ENCODE data around the gene KCNJ6. TPM values are rescaled to one million over a fixed set of nuclear protein-coding genes. Genes with fewer than 3 reads are reported as not detected.

Gene KCNJ6
- total RNA-seq, 2 donors from 2014 or later = 0.33 TPM; not detected in 1

- DNase-seq = no peak
- Mint-ChIP-seq H3K27ac (no peak overlapping the region), H3K9me3 (no peaks in the 10 kb centered on the region), H3K36me3 (ENCODE audit: low read depth) (no peaks in the 10 kb centered on the region), H3K27me3 (ENCODE audit: insufficient read depth) (peaks cover 30% of the 10 kb centered on the region), H3K4me3 (no peak overlapping the region), H3K4me1 (peaks cover 5% of the 10 kb centered on the region)
- H3K4me3 ChIP-seq (ENCODE audit: low read length) = no peak overlapping the region
- 91 to 95% methylated on average over 6 of the region's 6 CpGs for WGBS, 2 experiments (ENCODE audit: insufficient coverage in 1 of 2, insufficient read length in 1 of 2)
- H3K27me3 ChIP-seq (ENCODE audit: control insufficient read depth, insufficient read depth, low read length, poor library complexity, severe bottlenecking) = peaks cover 50% of the 10 kb centered on the region
- TF ChIP-seq CTCF (conservative IDR thresholded peaks at IDR 0.05) = peak; percentile 66
- no peaks in the 10 kb centered on the region for H3K9me3 ChIP-seq (ENCODE audit: control insufficient read depth, low read length)
- H3K27ac ChIP-seq (ENCODE audit: low read depth, low read length) = no peak overlapping the region
- H3K9ac ChIP-seq (ENCODE audit: extremely low read depth, low read length, poor library complexity, severe bottlenecking) = no peak overlapping the region
- H3K36me3 ChIP-seq (ENCODE audit: control insufficient read depth, insufficient read depth, low read length) = no peaks in the 10 kb centered on the region
- H3K4me1 ChIP-seq (ENCODE audit: control insufficient read depth, insufficient read depth, low read length) = no peaks in the 10 kb centered on the region
Measured at GRCh38 chr21:37909936-37910335, 6.3 kb downstream of the KCNJ6 start.

- Histone ChIP-seq H3K27me3 (ENCODE audit: control insufficient read depth, insufficient read depth, low read length, poor library complexity, severe bottlenecking) (peaks cover 37% of the 10 kb centered on the region), H3K36me3 (ENCODE audit: control insufficient read depth, insufficient read depth, low read length) (no peaks in the 10 kb centered on the region), H3K4me1 (ENCODE audit: control insufficient read depth, insufficient read depth, low read length) (no peaks in the 10 kb centered on the region), H3K27ac (ENCODE audit: low read depth, low read length) (no peak overlapping the region), H3K9me3 (ENCODE audit: control insufficient read depth, low read length) (no peaks in the 10 kb centered on the region), H3K9ac (ENCODE audit: extremely low read depth, low read length, poor library complexity, severe bottlenecking) (no peak overlapping the region), H3K4me3 (ENCODE audit: low read length) (no peak overlapping the region)
- H3K36me3 Mint-ChIP-seq (ENCODE audit: low read depth) = no peaks in the 10 kb centered on the region
- H3K9me3 Mint-ChIP-seq = no peaks in the 10 kb centered on the region
- H3K4me3 Mint-ChIP-seq = no peak overlapping the region
- H3K27ac Mint-ChIP-seq = no peak overlapping the region
- 84% methylated on average over 2 of the region's 2 CpGs; no CpG with 5 or more reads in 1 of the 2 experiments for WGBS, 2 experiments (ENCODE audit: insufficient coverage in 1 of 2, insufficient read length in 1 of 2)
- no peak for DNase-seq
- peaks cover 18% of the 10 kb centered on the region for H3K27me3 Mint-ChIP-seq (ENCODE audit: insufficient read depth)
- H3K4me1 Mint-ChIP-seq = no peaks in the 10 kb centered on the region
- no peak for TF ChIP-seq CTCF (conservative IDR thresholded peaks at IDR 0.05)
Measured at GRCh38 chr21:37908691-37909090, 7.6 kb downstream of the KCNJ6 start.

GRCh38 chr21:37907076-37907475 lies 9.2 kb downstream of the KCNJ6 start:
- peaks cover 3% of the 10 kb centered on the region for H3K27me3 Mint-ChIP-seq (ENCODE audit: insufficient read depth)

More at GRCh38 chr21:37907076-37907475, 9.2 kb downstream of the KCNJ6 start:
- Histone ChIP-seq H3K27ac (ENCODE audit: low read depth, low read length) (no peak overlapping the region), H3K4me3 (ENCODE audit: low read length) (no peak overlapping the region), H3K9me3 (ENCODE audit: control insufficient read depth, low read length) (no peaks in the 10 kb centered on the region), H3K4me1 (ENCODE audit: control insufficient read depth, insufficient read depth, low read length) (no peaks in the 10 kb centered on the region), H3K9ac (ENCODE audit: extremely low read depth, low read length, poor library complexity, severe bottlenecking) (no peak overlapping the region), H3K36me3 (ENCODE audit: control insufficient read depth, insufficient read depth, low read length) (no peaks in the 10 kb centered on the region), H3K27me3 (ENCODE audit: control insufficient read depth, insufficient read depth, low read length, poor library complexity, severe bottlenecking) (peaks cover 21% of the 10 kb centered on the region)
- Mint-ChIP-seq H3K4me3 (no peak overlapping the region), H3K4me1 (no peaks in the 10 kb centered on the region), H3K9me3 (no peaks in the 10 kb centered on the region), H3K27ac (no peak overlapping the region), H3K36me3 (ENCODE audit: low read depth) (no peaks in the 10 kb centered on the region)
- DNase-seq = no peak
- WGBS, 2 experiments (ENCODE audit: insufficient coverage in 1 of 2, insufficient read length in 1 of 2) = 80 to 86% methylated on average over 3 to 4 of the region's 4 CpGs
- no peak for TF ChIP-seq CTCF (conservative IDR thresholded peaks at IDR 0.05)
